HS-5 (cell line): ENCODE measurements around the gene DENND2C.

Experiments used
- DNase-seq: peaks from one replicate; pipeline ENCODE4 v3.0.0-alpha.2; 2012; ENCODE audit warnings: low read depth

The DENND2C gene

GRCh38 chr1:114669562-114670082 is at the start of gene DENND2C:
DENND2C (minus strand) TSS chr1:114670049; CDS start chr1:114625984, 44,065 bp downstream.
- no peak for DNase-seq

- DNase-seq: no peak
Observed at GRCh38 chr1:114719424-114719787, 49.6 kb upstream of the DENND2C start.

- peak; percentile 15 for DNase-seq
Observed at GRCh38 chr1:114718661-114719423, 49.0 kb upstream of the DENND2C start.

- peak; percentile 67 for DNase-seq
Observed at GRCh38 chr1:114716304-114717170, 46.7 kb upstream of the DENND2C start, which contains the start of gene NRAS. NRAS (minus strand) TSS chr1:114716771; CDS start chr1:114716160, 611 bp downstream.

- DNase-seq: peak; percentile 8
Observed at GRCh38 chr1:114715952-114716303, 46.1 kb upstream of the DENND2C start.

- no peak for DNase-seq
Observed at GRCh38 chr1:114712977-114713376, 43.1 kb upstream of the DENND2C start.

GRCh38 chr1:114710360-114710759 is 40.5 kb upstream of the DENND2C start:
- no peak for DNase-seq

GRCh38 chr1:114707604-114708003 is 37.8 kb upstream of the DENND2C start:
- no peak for DNase-seq

GRCh38 chr1:114703242-114703641 is 33.4 kb upstream of the DENND2C start:
- DNase-seq: no peak

GRCh38 chr1:114702737-114703136 is 32.9 kb upstream of the DENND2C start:
- DNase-seq: no peak

GRCh38 chr1:114701931-114702330 is 32.1 kb upstream of the DENND2C start:
- DNase-seq: no peak

GRCh38 chr1:114700036-114700600 is 30.3 kb upstream of the DENND2C start:
- DNase-seq: no peak

GRCh38 chr1:114696810-114697209 is 27.0 kb upstream of the DENND2C start:
- no peak for DNase-seq

- DNase-seq: no peak
Observed at GRCh38 chr1:114695430-114696058, 25.7 kb upstream of the DENND2C start, which contains the start of gene AMPD1. AMPD1 (minus strand) TSS chr1:114695546; CDS start chr1:114695471, 75 bp downstream.

- DNase-seq: no peak
Observed at GRCh38 chr1:114694540-114695310, 24.9 kb upstream of the DENND2C start.

- no peak for DNase-seq
Observed at GRCh38 chr1:114692947-114693346, 23.1 kb upstream of the DENND2C start.

GRCh38 chr1:114691061-114691460 is 21.2 kb upstream of the DENND2C start:
- no peak for DNase-seq

- DNase-seq: no peak
Observed at GRCh38 chr1:114690148-114690547, 20.3 kb upstream of the DENND2C start.

- DNase-seq: no peak
Observed at GRCh38 chr1:114688526-114688925, 18.7 kb upstream of the DENND2C start.

GRCh38 chr1:114685851-114686250 is 16.0 kb upstream of the DENND2C start:
- no peak for DNase-seq

- DNase-seq: no peak
Observed at GRCh38 chr1:114677691-114678090, 7.8 kb upstream of the DENND2C start.
